Left ventricle myocardium inferior (tissue), 1 donor: ENCODE measurements around the gene RIN3. TPM values are rescaled to one million over a fixed set of nuclear protein-coding genes. Genes with fewer than 3 reads are reported as not detected.
A peak's percentile ranks its signal among the peaks of the same experiment; 100 is the strongest.

Experiments
- DNase-seq: peaks from one replicate; pipeline ENCODE4 v3.0.0-alpha.2; 2020
- H3K27ac ChIP-seq: fragments of 200-600 bp; replicated peaks from 2 replicates; pipeline ENCODE4 v1.8.0; 2021
- H3K27me3 ChIP-seq: fragments of 200-600 bp; 2 replicates; pipeline ENCODE4 v1.8.0; 2021; ENCODE audit warnings: low read depth
- H3K36me3 ChIP-seq: fragments of 200-600 bp; 2 replicates; pipeline ENCODE4 v1.8.0; 2021
- H3K4me1 ChIP-seq: fragments of 200-600 bp; 2 replicates; pipeline ENCODE4 v1.8.0; 2021
- H3K4me3 ChIP-seq: fragments of 200-600 bp; 2 replicates; pipeline ENCODE4 v1.8.0; 2021; ENCODE audit warnings: mild to moderate bottlenecking, moderate library complexity
- H3K9me3 ChIP-seq: fragments of 200-600 bp; replicated peaks from 2 replicates; pipeline ENCODE4 v1.8.0; 2021
- intact Hi-C: fragments of 100-400 bp; cut with micrococcal nuclease; formaldehyde crosslinking; loops from one replicate; pipeline ENCODE4 v1.11.0; 2022
- total RNA-seq: library from RNA; stranded (reverse); fragmentation: NEBNext Ultra II Directional; extraction: Animal tissue kit (Norgen Biotek cat#: 25700); gene quantifications from one replicate; pipeline ENCODE4 v1.2.1, GENCODE V29; 2021
- TF ChIP-seq, protein P1 (sequence below): fragments of 200-600 bp; IDR thresholded peaks from 2 replicates; pipeline ENCODE4 v1.8.0; 2021; ENCODE audit warnings: antibody characterized with exemption, mild to moderate bottlenecking, borderline replicate concordance
- donor health status: DM: no; HTN: yes; CAD: no; lungs with severe emphysema.

Gene RIN3
- total RNA-seq, 1 donor from 2014 or later, result 13.8 TPM

DNA sequence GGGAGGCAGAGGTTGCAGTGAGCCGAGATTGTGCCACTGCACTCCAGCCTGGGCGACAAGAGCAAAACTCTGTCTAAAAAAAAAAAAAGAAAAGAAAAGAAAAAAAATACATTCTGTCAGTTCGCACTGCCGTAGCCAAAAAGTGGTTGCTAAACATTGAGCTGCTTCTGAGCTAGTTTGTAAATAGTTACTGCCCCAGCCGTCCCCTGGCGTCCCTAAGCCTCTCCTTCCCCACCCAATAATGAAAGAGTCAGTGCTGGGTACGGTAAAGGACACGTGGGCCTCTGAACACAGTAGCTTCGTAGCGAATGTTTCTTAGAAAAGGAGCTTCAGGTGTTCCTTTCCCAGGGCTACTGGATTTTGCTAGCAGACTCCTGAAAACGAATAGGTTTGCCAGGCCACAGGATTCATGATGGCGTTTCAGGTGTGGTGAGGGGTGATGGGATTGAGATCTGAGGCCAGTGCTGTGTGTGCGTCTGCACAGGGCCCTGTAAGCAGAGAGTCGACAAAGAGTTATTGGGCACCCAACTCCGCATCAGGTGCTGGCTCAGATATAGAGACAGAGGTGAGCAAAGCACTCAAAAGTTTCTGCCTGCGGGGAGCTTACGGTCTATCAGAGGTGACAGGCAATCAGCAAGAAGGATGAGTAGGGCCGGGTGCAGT lies 140.8 kb downstream of the RIN3 start:
- Histone ChIP-seq H3K36me3 (peaks cover 24% of the 10 kb centered on the region), H3K9me3 (no peaks in the 10 kb centered on the region), H3K4me1 (peaks cover 32% of the 10 kb centered on the region), H3K27me3 (no peaks in the 10 kb centered on the region), H3K27ac (no peak overlapping the region), H3K4me3 (peak overlapping the region; percentile 45)
- TF ChIP-seq, protein P1, sequence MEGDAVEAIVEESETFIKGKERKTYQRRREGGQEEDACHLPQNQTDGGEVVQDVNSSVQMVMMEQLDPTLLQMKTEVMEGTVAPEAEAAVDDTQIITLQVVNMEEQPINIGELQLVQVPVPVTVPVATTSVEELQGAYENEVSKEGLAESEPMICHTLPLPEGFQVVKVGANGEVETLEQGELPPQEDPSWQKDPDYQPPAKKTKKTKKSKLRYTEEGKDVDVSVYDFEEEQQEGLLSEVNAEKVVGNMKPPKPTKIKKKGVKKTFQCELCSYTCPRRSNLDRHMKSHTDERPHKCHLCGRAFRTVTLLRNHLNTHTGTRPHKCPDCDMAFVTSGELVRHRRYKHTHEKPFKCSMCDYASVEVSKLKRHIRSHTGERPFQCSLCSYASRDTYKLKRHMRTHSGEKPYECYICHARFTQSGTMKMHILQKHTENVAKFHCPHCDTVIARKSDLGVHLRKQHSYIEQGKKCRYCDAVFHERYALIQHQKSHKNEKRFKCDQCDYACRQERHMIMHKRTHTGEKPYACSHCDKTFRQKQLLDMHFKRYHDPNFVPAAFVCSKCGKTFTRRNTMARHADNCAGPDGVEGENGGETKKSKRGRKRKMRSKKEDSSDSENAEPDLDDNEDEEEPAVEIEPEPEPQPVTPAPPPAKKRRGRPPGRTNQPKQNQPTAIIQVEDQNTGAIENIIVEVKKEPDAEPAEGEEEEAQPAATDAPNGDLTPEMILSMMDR, result no peak
- no peak for DNase-seq
- intact Hi-C loops, result no loop called here

DNA sequence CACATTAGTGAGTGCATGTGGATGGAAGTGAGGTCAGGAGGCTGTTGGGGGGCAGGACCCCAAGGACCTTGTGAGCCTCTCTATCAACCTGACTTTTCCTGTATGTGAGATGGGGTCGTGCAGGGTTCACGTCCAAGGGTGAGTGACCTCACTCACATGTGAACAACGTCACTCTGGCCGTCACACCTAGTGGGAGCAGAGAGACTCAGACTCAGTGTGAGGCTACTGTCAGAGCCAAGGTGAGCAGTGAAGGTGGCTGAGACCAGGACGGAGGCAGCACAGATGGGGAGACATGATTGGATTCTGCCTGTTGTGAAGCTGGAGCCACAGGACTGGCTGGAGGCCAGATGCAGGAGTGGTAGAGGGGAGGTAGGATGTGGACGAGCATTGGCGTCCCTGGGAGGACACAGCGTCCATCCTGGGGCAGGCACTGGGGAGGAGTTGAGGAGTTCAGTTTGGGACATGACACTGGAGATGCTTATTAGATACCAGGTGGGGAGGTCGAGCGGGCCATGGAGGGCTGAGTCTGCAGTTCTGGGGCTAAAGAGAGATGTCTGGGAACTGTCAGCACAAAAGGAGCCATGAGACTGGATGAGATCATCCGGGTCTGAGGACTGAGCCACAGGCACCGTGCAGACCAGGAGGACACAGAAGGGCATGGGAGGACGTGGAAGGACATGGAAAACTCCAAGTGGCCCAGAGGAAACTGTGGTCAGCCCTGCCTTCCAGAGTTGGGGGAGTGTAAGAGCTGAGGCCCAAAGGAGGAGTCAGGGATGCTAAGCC lies 142.0 kb downstream of the RIN3 start:
- TF ChIP-seq, protein P1, result no peak
- Histone ChIP-seq H3K4me1 (peaks cover 44% of the 10 kb centered on the region), H3K27me3 (no peaks in the 10 kb centered on the region), H3K4me3 (peak overlapping the region; percentile 1), H3K27ac (peak overlapping the region; percentile 75), H3K36me3 (peaks cover 29% of the 10 kb centered on the region), H3K9me3 (no peaks in the 10 kb centered on the region)
- intact Hi-C loops, result no loop called here
- no peak for DNase-seq

DNA sequence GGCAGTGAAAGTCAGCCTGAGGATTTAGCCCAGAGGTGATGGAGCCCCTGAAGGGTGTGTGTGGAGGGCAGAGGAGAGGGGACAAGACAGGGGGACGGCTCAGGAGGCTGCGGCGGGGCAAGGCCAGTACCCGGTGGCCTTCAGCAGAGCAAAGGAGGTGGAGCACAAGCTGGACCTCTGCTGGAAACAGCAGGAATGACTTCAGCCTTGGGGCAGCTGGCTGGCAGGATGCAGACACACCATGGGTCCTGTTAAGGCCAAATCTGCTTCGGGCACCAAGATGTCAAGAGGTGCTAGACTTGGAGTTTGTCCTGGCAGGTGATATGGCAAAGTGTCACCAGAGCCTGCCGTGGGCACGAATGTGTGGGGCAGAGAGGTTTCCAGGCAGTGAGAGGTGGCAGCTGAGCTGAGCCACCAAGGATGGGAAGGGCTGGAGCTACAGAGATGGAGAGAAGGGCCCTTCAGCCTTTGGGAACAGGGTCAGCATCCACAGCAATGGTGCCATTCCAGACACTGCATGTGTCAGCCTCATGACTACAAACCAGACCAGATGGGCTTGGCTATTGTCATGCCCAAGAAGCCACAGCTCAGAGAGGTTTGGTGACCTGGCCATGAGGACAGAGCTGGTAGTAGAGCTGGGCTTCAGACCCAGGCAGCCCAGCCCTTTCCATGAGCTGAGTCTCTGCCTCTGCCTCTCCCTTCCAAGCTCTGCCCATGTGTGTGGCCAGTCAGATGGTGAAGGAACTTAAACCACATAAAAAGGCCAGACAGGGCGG lies 142.9 kb downstream of the RIN3 start:
- H3K4me1 ChIP-seq, result peaks cover 49% of the 10 kb centered on the region

DNA sequence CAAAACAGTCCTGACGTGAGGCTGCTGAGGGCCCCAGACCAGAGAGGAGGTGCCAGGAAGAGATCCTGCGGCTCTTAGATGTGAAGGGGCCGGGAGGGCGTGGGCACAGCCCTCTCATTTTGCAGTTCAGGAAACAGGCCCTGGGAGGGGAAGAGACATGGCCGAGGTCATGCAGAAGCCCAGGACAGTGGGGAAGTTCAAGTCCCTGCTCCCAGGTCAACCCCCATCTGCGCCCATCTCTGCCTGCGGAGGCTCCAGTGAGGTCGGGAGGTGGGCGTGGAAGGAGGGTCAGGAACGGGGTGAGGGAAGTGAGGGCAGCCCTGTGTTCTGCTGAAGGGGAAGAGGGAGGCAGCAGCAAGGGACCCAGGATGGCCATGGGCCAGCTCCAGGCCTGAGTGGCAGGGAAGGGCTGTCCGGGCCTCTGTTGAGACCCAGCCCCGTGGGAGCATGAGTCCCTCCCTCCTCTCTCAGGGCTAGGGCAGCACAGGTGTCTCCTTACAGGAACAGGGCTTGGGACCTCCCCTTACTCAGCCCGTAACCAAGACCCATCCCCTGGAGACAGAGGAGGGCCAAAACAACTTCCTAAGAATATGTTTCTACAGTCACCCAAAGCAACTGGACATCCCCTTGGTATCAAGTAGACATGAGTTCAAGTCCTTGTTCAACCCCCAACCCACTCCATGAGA lies 144.0 kb downstream of the RIN3 start:
- Histone ChIP-seq H3K36me3 (peaks cover 29% of the 10 kb centered on the region), H3K9me3 (no peaks in the 10 kb centered on the region), H3K27me3 (no peaks in the 10 kb centered on the region), H3K4me1 (peaks cover 49% of the 10 kb centered on the region), H3K27ac (peak overlapping the region; percentile 75), H3K4me3 (no peak overlapping the region)
- peak; percentile 70 for DNase-seq
- intact Hi-C loops, result no loop called here
- TF ChIP-seq, protein P1, result no peak

More for the DNA sequence above, 142.9 kb downstream of the RIN3 start:
- Histone ChIP-seq H3K9me3 (no peaks in the 10 kb centered on the region), H3K27me3 (no peaks in the 10 kb centered on the region), H3K4me3 (peak overlapping the region; percentile 1), H3K36me3 (peaks cover 35% of the 10 kb centered on the region), H3K27ac (peak overlapping the region; percentile 75)
- intact Hi-C loops, result no loop called here
- TF ChIP-seq, protein P1, result no peak
- no peak for DNase-seq

DNA sequence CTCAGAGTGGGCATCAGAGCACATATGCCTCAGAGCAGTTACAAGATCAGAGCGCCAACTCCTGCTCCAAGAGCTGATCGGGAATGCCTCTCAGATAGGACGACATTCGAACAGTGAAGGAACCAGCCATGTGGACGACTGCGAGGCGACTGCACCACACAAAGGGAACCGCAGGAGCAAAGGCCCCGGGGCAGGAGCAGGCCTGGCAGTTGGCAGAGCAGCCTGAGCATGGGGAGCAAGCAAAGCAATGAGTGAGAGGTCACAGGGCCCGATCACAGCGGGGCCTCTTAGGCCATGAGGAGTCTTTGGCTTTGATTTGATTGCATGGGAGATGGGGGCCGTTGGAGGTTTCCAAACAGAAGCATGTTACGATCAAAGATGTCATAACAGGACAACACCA lies 144.6 kb downstream of the RIN3 start:
- H3K36me3 ChIP-seq, result peaks cover 24% of the 10 kb centered on the region
- intact Hi-C loops, result no loop called here
- peak overlapping the region; percentile 75 for H3K27ac ChIP-seq
- no peak for DNase-seq
- TF ChIP-seq, protein P1, result no peak
- no peaks in the 10 kb centered on the region for H3K27me3 ChIP-seq
- H3K9me3 ChIP-seq, result no peaks in the 10 kb centered on the region
- no peak overlapping the region for H3K4me3 ChIP-seq
- peaks cover 49% of the 10 kb centered on the region for H3K4me1 ChIP-seq
